Measurements from ENCODE around the gene TIAM2.

GRCh38 chr6:154980273-154981078 lies 14.6 kb upstream of the TIAM2 start:
- TF ChIP-seq CTCF (IDR thresholded peaks at IDR 0.05) (no peak), EP300 (IDR thresholded peaks at IDR 0.05) (no peak), POLR2A (IDR thresholded peaks at IDR 0.05) (no peak), POLR2AphosphoS5 (IDR thresholded peaks at IDR 0.05) (no peak)
